ENCODE results near the gene CDC5L. TPM values are rescaled to one million over a fixed set of nuclear protein-coding genes. Genes with fewer than 3 reads are reported as not detected.
"Not testable (repeated sequence)": the region's sequence is repeated elsewhere in the genome, so short reads cannot be mapped to it uniquely, and the experiment has no call there.

CDC5L gene
- total RNA-seq, 1 donor = 22.8 TPM

DNA sequence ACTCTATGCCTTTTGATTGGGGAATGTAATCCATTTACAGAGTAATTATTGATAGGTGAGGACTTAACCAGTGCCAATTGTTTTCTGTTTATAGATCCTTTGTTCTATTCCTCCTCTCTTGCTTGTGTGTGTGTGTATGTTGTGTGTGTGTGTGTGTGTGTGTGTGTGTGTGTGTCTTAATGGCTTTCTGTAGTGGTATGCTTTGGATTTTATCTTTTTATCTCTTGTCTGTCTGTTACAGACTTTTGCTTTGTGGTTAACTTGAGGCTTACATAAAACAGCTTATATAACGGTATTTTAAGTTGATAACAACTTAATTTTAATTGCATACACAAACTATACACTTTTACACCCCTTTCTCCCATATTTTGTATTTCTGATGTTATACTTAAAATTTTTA is 54.7 kb downstream of the CDC5L start:
- Histone ChIP-seq H3K27ac (ENCODE audit: low read depth, low read length) (no peak overlapping the region), H3K36me3 (ENCODE audit: insufficient read depth, low read length) (peaks cover 5% of the 10 kb centered on the region), H3K4me2 (ENCODE audit: insufficient read depth, low read length) (no peak overlapping the region), H3K4me1 (ENCODE audit: insufficient read depth, low read length) (peaks cover 22% of the 10 kb centered on the region), H3K4me3 (ENCODE audit: insufficient read depth, low read length) (no peak overlapping the region), H4K20me1 (ENCODE audit: insufficient read depth, low read length) (peaks cover 3% of the 10 kb centered on the region), H2AFZ (ENCODE audit: low read length) (no peak overlapping the region), H3K79me2 (ENCODE audit: insufficient read depth, low read length) (peaks cover 33% of the 10 kb centered on the region), H3K9me3 (ENCODE audit: low read depth, low read length) (no peaks in the 10 kb centered on the region), H3K27me3 (ENCODE audit: insufficient read depth, low read length) (no peaks in the 10 kb centered on the region)
- TF ChIP-seq, protein P1, sequence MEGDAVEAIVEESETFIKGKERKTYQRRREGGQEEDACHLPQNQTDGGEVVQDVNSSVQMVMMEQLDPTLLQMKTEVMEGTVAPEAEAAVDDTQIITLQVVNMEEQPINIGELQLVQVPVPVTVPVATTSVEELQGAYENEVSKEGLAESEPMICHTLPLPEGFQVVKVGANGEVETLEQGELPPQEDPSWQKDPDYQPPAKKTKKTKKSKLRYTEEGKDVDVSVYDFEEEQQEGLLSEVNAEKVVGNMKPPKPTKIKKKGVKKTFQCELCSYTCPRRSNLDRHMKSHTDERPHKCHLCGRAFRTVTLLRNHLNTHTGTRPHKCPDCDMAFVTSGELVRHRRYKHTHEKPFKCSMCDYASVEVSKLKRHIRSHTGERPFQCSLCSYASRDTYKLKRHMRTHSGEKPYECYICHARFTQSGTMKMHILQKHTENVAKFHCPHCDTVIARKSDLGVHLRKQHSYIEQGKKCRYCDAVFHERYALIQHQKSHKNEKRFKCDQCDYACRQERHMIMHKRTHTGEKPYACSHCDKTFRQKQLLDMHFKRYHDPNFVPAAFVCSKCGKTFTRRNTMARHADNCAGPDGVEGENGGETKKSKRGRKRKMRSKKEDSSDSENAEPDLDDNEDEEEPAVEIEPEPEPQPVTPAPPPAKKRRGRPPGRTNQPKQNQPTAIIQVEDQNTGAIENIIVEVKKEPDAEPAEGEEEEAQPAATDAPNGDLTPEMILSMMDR (IDR thresholded peaks at IDR 0.05; ENCODE audit: extremely low read depth, low read depth, low read length) = no peak
- DNase-seq (ENCODE audit: insufficient read length, low spot score, missing footprints) = no peak

- TF ChIP-seq, protein P1 (IDR thresholded peaks at IDR 0.05; ENCODE audit: extremely low read depth, low read depth, low read length) = no peak
- no peak overlapping the region for H3K27ac ChIP-seq (ENCODE audit: low read depth, low read length)
- no peak overlapping the region for H3K4me2 ChIP-seq (ENCODE audit: insufficient read depth, low read length)
- peaks cover 10% of the 10 kb centered on the region for H3K36me3 ChIP-seq (ENCODE audit: insufficient read depth, low read length)
- H3K79me2 ChIP-seq (ENCODE audit: insufficient read depth, low read length) = peaks cover 26% of the 10 kb centered on the region
- H3K27me3 ChIP-seq (ENCODE audit: insufficient read depth, low read length) = no peaks in the 10 kb centered on the region
- no peak overlapping the region for H2AFZ ChIP-seq (ENCODE audit: low read length)
- no peaks in the 10 kb centered on the region for H3K9me3 ChIP-seq (ENCODE audit: low read depth, low read length)
- no peaks in the 10 kb centered on the region for H4K20me1 ChIP-seq (ENCODE audit: insufficient read depth, low read length)
- H3K4me1 ChIP-seq (ENCODE audit: insufficient read depth, low read length) = peaks cover 26% of the 10 kb centered on the region
- DNase-seq (ENCODE audit: insufficient read length, low spot score, missing footprints) = no peak
- no peak overlapping the region for H3K4me3 ChIP-seq (ENCODE audit: insufficient read depth, low read length)
These were observed 55.4 kb downstream of the CDC5L start for GRCh38 chr6:44442833-44443444.

- no peaks in the 10 kb centered on the region for H3K9me3 ChIP-seq (ENCODE audit: low read depth, low read length)
- no peak overlapping the region for H3K4me2 ChIP-seq (ENCODE audit: insufficient read depth, low read length)
- no peak for DNase-seq (ENCODE audit: insufficient read length, low spot score, missing footprints)
- peaks cover 11% of the 10 kb centered on the region for H3K36me3 ChIP-seq (ENCODE audit: insufficient read depth, low read length)
- no peaks in the 10 kb centered on the region for H3K27me3 ChIP-seq (ENCODE audit: insufficient read depth, low read length)
- H4K20me1 ChIP-seq (ENCODE audit: insufficient read depth, low read length) = no peaks in the 10 kb centered on the region
- no peak overlapping the region for H3K4me3 ChIP-seq (ENCODE audit: insufficient read depth, low read length)
- H3K27ac ChIP-seq (ENCODE audit: low read depth, low read length) = no peak overlapping the region
- no peak overlapping the region for H2AFZ ChIP-seq (ENCODE audit: low read length)
- H3K79me2 ChIP-seq (ENCODE audit: insufficient read depth, low read length) = peaks cover 23% of the 10 kb centered on the region
- peaks cover 19% of the 10 kb centered on the region for H3K4me1 ChIP-seq (ENCODE audit: insufficient read depth, low read length)
- TF ChIP-seq, protein P1 (IDR thresholded peaks at IDR 0.05; ENCODE audit: extremely low read depth, low read depth, low read length) = no peak
These were observed 57.3 kb downstream of the CDC5L start for GRCh38 chr6:44444853-44445252.

- no peak for DNase-seq (ENCODE audit: insufficient read length, low spot score, missing footprints)
- TF ChIP-seq, protein P1 (IDR thresholded peaks at IDR 0.05; ENCODE audit: extremely low read depth, low read depth, low read length) = no peak
- peak overlapping the region; percentile 56 for H3K4me2 ChIP-seq (ENCODE audit: insufficient read depth, low read length)
- no peaks in the 10 kb centered on the region for H4K20me1 ChIP-seq (ENCODE audit: insufficient read depth, low read length)
- H3K36me3 ChIP-seq (ENCODE audit: insufficient read depth, low read length) = peaks cover 11% of the 10 kb centered on the region
- H3K27me3 ChIP-seq (ENCODE audit: insufficient read depth, low read length) = no peaks in the 10 kb centered on the region
- no peak overlapping the region for H3K4me3 ChIP-seq (ENCODE audit: insufficient read depth, low read length)
- H2AFZ ChIP-seq (ENCODE audit: low read length) = no peak overlapping the region
- peaks cover 13% of the 10 kb centered on the region for H3K79me2 ChIP-seq (ENCODE audit: insufficient read depth, low read length)
- no peaks in the 10 kb centered on the region for H3K9me3 ChIP-seq (ENCODE audit: low read depth, low read length)
- H3K4me1 ChIP-seq (ENCODE audit: insufficient read depth, low read length) = peaks cover 19% of the 10 kb centered on the region
- H3K27ac ChIP-seq (ENCODE audit: low read depth, low read length) = peak overlapping the region; percentile 55
These were observed 59.3 kb downstream of the CDC5L start for GRCh38 chr6:44446626-44447300.

DNA sequence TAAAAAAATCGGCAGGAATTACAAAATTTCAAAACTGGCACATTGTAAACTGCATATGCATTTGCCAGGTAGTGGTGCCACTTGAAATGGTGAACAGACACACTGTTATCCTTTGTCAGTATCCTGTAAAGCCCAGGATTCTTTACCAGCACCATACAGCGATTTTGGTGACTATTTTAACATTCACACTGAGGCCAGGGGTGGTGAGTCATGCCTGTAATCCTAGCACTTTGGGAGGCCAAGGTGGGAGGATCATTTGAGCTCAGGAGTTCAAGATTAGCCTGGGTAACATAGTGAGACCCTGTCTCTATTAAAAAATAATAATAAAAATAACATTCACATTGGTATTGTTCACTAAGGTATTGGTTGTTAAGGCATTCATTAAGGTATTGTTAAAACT is 61.7 kb downstream of the CDC5L start:
- not testable (repeated sequence) for DNase-seq (ENCODE audit: insufficient read length, low spot score, missing footprints); H3K4me3 ChIP-seq (ENCODE audit: insufficient read depth, low read length); H3K27ac ChIP-seq (ENCODE audit: low read depth, low read length); H3K79me2 ChIP-seq (ENCODE audit: insufficient read depth, low read length); H3K27me3 ChIP-seq (ENCODE audit: insufficient read depth, low read length); H3K36me3 ChIP-seq (ENCODE audit: insufficient read depth, low read length); H3K4me2 ChIP-seq (ENCODE audit: insufficient read depth, low read length); H2AFZ ChIP-seq (ENCODE audit: low read length); H4K20me1 ChIP-seq (ENCODE audit: insufficient read depth, low read length); H3K9me3 ChIP-seq (ENCODE audit: low read depth, low read length)
- H3K4me1 ChIP-seq (ENCODE audit: insufficient read depth, low read length) = peaks cover 32% of the 10 kb centered on the region
